ENCODE results near the gene SCYL1. TPM values are rescaled to one million over a fixed set of nuclear protein-coding genes. Genes with fewer than 3 reads are reported as not detected.
A peak's percentile ranks its signal among the peaks of the same experiment; 100 is the strongest.

Gene SCYL1
- total RNA-seq, 1 experiment from 2014 or later = 70.9 TPM

- TF ChIP-seq CTCF (IDR thresholded peaks at IDR 0.05; ENCODE audit: unreplicated experiment) = no peak
- BruUV-seq (replicated peaks) = no TSS peak
- ChIA-PET CTCF (interaction anchor here (0.5 to 1.0 kb wide), 2 partner anchors 10 to 39 kb away, joined by 3 read pairs; no protein-coding TSS in a partner anchor), POLR2A (interaction anchor here (0.6 to 30.1 kb wide), 15 partner anchors 12 to 229 kb away, joined by 3 to 2994 read pairs (median 10); partner anchors contain the start of genes DPF2, FRMD8, MALAT1 and NEAT1)
- DNase-seq (ENCODE audit: unreplicated experiment) = no peak
- no peak overlapping the region for H3K27ac Mint-ChIP-seq (ENCODE audit: low read depth, unreplicated experiment)
- H3K27me3 Mint-ChIP-seq (ENCODE audit: insufficient read depth, unreplicated experiment) = no peaks in the 10 kb centered on the region
- H3K36me3 Mint-ChIP-seq (ENCODE audit: insufficient read depth, unreplicated experiment) = no peaks in the 10 kb centered on the region
- H3K4me1 Mint-ChIP-seq (ENCODE audit: insufficient read depth, unreplicated experiment) = peaks cover 16% of the 10 kb centered on the region
- intact Hi-C loops (cut with micrococcal nuclease) = no loop called here
- H3K4me3 Mint-ChIP-seq (ENCODE audit: unreplicated experiment) = no peak overlapping the region
- no peaks in the 10 kb centered on the region for H3K9me3 Mint-ChIP-seq (ENCODE audit: unreplicated experiment)
These were observed 21.4 kb upstream of the SCYL1 start for GRCh38 chr11:65503368-65503948.

- Mint-ChIP-seq H3K36me3 (ENCODE audit: insufficient read depth, unreplicated experiment) (no peaks in the 10 kb centered on the region), H3K27ac (ENCODE audit: low read depth, unreplicated experiment) (no peak overlapping the region), H3K4me1 (ENCODE audit: insufficient read depth, unreplicated experiment) (peaks cover 16% of the 10 kb centered on the region), H3K4me3 (ENCODE audit: unreplicated experiment) (no peak overlapping the region), H3K9me3 (ENCODE audit: unreplicated experiment) (no peaks in the 10 kb centered on the region), H3K27me3 (ENCODE audit: insufficient read depth, unreplicated experiment) (no peaks in the 10 kb centered on the region)
- ChIA-PET CTCF (interaction anchor here (0.5 to 2.4 kb wide), 8 partner anchors 11 to 667 kb away, joined by 3 to 13 read pairs (median 4); no protein-coding TSS in a partner anchor), POLR2A (interaction anchor here (0.7 to 30.1 kb wide), 16 partner anchors 12 to 387 kb away, joined by 3 to 2994 read pairs (median 22); partner anchors contain the start of genes CCDC85B, DPF2, FRMD8 and MALAT1)
- no TSS peak for BruUV-seq (replicated peaks)
- peak; percentile 51 for DNase-seq (ENCODE audit: unreplicated experiment)
- no peak for TF ChIP-seq CTCF (IDR thresholded peaks at IDR 0.05; ENCODE audit: unreplicated experiment)
- intact Hi-C loops (cut with micrococcal nuclease) = no loop called here
These were observed 20.8 kb upstream of the SCYL1 start for GRCh38 chr11:65503949-65504673.

- peaks cover 2% of the 10 kb centered on the region for H3K36me3 Mint-ChIP-seq (ENCODE audit: insufficient read depth, unreplicated experiment)
- BruUV-seq (replicated peaks) = TSS peak; percentile 0
- TF ChIP-seq CTCF (IDR thresholded peaks at IDR 0.05; ENCODE audit: unreplicated experiment) = no peak
- no peak overlapping the region for H3K27ac Mint-ChIP-seq (ENCODE audit: low read depth, unreplicated experiment)
- no peak for DNase-seq (ENCODE audit: unreplicated experiment)
- peaks cover 16% of the 10 kb centered on the region for H3K4me1 Mint-ChIP-seq (ENCODE audit: insufficient read depth, unreplicated experiment)
- H3K9me3 Mint-ChIP-seq (ENCODE audit: unreplicated experiment) = no peaks in the 10 kb centered on the region
- intact Hi-C loops (cut with micrococcal nuclease) = no loop called here
- no peak overlapping the region for H3K4me3 Mint-ChIP-seq (ENCODE audit: unreplicated experiment)
- no peaks in the 10 kb centered on the region for H3K27me3 Mint-ChIP-seq (ENCODE audit: insufficient read depth, unreplicated experiment)
- POLR2A ChIA-PET = interaction anchor here (0.7 to 30.1 kb wide), 18 partner anchors 13 to 386 kb away, joined by 3 to 2994 read pairs (median 6); partner anchors contain the start of genes CCDC85B, FRMD8, MALAT1 and NEAT1
- CTCF ChIA-PET = interaction anchor here (0.6 to 2.4 kb wide), 9 partner anchors 11 to 666 kb away, joined by 3 to 13 read pairs (median 4); partner anchors contain the start of gene SLC25A45
These were observed 20.0 kb upstream of the SCYL1 start for GRCh38 chr11:65504674-65505465.

Data from MCF 10A (cell line).